GM21447 (cell line): ENCODE measurements around the gene COL21A1.

Experiments
- ATAC-seq: cut with Tn5 transposase; IDR thresholded peaks from one replicate; pipeline ENCODE4 v1.9.1; 2021; ENCODE audit not compliant: unreplicated experiment

The COL21A1 gene

DNA sequence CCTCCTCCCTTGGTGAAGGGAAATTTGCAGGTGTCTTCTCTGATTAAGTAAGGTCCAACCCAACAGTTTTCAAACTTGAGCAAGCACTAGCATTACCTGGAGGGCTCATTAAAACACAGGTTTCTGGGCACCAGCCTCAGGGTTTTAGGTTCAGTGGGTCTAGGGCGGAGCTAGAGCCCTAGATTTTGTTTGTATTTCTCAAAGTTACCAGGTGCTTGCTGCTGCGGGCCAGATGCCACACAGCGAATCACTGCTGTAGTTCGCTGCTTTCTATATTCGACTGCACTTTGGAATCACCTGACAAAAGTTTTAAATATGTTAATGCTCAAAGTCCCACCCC is 869 bp downstream of the COL21A1 start:
- no peak for ATAC-seq

DNA sequence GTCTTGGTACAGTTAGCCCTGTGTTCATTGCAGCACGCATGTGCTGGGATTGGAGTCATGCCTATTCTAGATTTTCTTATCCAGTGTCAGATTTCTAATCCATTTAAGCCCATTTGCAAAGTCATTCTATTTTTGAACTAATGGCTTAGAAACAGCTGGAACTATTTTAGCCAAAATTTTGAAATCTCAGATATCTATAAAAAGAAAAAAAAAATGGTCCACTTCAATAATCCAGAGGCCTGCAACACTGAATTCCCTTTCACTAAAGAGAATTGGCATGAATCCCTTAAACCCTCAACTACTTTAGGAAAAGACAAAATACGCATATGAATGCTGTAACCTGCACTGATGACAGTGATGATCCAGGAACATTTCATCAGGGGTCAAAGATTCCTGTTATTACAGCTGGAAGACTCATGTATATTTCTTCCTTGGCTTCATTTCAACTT is 1.5 kb downstream of the COL21A1 start:
- ATAC-seq: no peak

DNA sequence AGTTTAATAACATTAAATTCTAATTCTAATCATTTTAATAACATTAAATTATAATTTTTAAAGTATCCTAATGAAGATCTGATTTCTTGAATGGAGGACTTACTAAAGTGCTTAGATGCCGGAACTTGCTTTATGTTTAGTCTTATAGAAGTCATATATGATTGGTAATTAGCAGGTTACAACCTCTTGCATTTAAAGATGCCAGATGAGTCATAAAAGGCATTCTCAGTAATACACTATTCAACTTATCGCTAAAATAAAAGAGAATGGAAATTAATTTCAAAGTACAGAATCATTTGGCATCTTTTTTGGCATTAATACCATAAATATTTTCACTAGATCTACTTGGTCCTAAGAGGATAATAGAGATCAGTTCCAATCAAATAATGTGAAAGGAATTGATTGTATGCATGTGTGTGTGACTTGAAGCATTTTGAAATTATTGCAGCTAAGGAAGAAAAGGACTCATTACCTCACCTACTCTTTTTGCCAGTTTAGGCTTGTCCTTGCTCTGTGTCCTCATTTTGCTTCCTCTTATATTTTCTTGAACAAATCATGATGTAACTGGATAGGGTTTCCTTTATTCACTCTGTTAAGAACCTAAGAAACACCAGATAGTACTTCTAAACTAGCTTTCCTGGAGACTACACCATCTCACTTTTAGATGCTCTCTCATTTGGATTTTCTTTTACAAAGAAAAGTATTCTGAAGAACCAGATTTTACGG is 2.7 kb downstream of the COL21A1 start:
- ATAC-seq: no peak

DNA sequence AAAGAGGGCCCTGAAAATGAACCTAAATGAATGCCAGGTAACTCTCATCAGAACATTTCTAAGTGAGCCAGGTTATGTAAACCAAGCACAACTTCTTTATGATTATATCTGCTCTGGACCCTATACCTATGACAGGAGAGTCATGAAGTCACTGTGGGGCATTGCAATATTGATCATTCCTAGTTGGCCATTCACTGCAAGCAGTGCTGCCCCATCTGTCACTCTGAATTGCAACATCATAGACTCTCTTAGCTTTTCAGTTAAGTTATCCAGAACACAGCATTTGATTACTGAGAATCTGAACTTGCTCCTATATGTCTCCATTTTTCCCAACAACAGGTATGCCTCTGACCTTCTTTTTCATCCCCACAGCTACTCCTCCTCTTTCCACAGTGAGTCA is 3.3 kb downstream of the COL21A1 start:
- no peak for ATAC-seq

DNA sequence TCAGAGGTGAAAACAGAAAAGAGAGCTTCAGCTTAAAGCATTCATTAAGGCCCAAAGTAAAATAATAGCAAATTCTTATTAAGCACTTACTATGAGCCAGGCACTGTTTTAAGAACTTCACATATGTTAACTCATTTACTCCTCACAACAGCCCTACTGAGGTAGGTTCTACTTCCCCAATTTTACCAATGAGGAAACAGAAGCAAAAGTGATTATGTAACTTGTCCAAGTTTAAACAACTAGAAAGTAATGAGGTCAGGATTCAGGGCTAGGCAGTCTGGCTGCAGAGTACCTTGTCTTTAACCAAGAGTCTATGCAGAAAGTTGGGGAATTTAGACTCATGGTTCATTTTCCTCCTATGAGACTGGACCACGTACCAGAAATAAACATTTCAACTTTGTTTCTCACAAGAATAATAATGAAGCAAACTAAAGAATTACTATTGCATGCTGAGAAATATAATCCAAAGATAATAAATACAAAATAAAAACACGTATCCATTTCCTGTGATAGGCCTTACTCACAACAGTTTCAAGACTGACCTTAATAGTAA is 3.8 kb downstream of the COL21A1 start:
- ATAC-seq: peak; percentile 66

DNA sequence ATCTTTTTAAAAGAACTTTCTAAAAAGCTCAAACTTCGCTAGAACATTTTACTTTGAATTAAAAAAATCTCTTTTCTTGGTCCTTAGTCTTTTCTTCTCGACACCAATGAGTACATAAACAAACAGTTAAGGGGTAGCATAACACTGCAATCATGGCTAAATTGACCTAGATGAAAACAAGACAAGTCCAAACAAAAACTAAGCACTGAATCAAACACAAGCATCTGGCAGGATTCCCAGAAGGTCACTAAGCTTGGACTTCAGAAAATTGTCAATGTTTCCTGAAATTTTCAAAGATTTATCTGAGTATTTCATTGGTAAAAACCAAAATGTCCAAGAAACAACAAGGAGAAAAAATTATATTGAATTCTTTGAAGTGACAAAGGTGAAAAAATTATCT is 5.0 kb downstream of the COL21A1 start:
- no peak for ATAC-seq

DNA sequence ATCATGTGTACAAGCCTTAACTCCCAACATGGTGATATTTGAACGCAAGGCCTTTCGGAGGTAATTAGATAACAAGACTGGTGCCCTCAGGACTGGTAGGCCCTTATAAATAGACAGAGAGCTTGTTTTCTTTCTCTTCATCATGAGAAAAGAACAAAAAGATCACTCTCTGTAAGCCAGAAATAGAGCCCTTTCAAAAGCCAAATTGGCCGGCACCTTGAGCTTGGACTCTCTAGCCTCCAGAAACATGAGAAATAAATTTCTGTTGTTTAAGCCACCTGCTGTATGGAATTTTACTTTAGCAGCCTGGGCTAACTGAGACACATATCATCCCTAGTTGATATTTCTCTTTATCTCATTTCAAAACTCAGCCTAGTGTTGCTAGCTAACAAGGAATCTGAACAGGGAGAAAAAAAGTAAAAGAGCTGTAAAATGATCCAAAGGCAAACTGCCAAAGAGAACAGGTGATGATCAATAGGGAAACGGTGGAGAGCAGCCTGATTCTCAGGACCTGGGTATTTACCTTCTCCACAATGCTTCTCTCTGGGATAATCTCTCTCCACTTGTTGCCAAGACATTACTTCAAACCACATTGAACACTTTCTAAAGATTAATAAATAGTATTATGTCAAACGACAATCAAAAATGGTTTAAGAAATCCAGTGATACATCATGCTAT is 6.1 kb downstream of the COL21A1 start:
- no peak for ATAC-seq

DNA sequence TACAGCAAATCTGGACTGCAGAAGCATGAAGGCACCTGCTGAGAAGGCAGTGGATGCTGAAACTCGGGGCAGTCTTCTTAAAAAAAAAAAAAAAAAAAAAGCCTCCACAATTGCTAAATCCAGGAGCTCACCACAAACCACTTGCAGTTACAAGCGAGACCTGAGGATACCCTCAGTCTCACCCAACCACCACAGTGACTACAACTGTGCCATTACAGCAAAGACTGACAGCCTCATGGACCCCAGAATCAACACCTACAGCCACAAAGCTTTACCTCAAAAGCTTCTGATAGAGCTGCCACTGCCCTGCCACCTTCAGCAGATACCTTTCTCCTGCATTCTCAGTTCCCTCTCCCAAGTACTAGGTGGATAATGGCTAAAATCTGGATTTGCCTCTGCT is 9.0 kb downstream of the COL21A1 start:
- no peak for ATAC-seq

DNA sequence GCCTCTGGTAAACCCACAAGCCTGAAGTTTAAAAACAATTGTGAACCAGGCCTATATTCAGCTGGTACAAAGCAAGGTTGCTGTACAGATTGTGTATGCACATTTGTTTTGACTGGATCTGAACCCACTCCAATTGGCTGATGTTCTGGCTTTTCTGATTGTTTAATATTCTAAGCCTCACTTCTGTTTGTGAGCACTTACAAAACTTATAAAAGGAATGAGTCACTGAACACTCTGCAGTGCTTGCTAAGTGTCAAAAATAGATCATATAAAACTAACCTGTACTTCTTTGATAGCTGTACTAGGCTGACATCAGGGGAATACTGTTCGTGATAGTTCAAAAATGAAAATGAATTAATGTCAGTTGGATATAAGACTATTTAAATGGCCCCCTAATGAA is 12.1 kb downstream of the COL21A1 start:
- ATAC-seq: no peak

DNA sequence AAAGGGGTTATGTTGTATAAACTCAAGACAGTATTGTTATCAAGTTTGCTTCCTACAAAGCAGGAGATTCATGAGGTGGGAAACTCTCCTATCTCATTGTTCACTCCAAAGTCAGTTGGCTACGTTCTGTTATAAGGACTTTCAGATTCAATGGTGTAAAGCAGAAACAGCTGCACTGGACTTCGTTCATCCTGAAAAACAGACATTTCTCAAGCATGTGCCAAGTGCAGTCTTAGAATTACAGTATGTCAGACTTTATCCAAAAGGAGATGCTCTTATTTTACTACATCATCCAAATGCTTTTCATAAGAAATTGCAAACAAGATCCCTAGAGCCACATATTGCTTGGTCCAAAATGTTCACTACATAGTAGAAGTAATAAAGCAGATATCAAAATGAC is 14.9 kb downstream of the COL21A1 start:
- no peak for ATAC-seq

DNA sequence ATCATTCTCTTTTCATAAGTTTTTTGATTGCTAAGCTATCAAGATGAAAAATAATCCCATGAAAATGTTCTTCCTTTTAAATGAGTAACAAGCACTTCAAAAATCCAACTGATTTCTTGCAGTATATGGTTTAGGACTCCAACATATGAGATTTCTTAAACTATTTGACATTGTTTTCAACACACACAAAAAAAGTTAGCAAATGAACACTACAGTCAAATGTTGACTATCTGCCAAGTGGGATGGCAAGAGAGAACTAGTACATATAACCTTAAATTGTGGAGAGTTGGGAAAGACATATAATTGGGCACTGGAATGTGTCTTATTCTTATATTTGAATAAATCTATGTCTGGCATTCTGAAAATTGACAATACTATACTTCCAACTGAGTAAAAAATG is 15.6 kb downstream of the COL21A1 start:
- ATAC-seq: no peak

DNA sequence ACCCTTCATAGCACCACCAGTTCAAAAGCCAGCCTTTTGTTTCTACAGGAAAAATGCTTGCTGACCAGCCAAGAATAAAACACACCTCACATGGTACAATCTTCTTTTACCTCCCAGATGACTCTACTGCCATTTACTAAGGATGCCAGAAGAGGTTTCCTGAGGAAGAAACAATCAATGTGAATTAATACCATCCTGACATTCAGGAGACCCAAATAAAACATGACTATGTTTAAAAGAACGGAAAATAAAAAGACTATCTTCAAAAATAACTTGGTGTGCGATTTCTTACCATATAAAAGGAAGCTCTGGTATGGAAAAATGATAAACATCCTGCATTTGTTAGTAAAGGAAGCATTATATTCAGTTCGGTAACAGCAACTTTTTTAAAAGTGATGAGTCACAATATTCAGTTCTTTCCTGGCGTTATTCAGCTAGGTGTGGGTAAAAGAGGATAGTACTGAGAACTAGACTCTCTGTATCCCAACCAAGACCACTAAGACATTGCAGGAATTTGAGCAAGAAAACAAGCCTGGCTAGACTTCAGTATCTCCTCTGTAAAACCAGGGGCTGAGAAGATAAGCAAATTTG is 16.3 kb downstream of the COL21A1 start:
- ATAC-seq: no peak

DNA sequence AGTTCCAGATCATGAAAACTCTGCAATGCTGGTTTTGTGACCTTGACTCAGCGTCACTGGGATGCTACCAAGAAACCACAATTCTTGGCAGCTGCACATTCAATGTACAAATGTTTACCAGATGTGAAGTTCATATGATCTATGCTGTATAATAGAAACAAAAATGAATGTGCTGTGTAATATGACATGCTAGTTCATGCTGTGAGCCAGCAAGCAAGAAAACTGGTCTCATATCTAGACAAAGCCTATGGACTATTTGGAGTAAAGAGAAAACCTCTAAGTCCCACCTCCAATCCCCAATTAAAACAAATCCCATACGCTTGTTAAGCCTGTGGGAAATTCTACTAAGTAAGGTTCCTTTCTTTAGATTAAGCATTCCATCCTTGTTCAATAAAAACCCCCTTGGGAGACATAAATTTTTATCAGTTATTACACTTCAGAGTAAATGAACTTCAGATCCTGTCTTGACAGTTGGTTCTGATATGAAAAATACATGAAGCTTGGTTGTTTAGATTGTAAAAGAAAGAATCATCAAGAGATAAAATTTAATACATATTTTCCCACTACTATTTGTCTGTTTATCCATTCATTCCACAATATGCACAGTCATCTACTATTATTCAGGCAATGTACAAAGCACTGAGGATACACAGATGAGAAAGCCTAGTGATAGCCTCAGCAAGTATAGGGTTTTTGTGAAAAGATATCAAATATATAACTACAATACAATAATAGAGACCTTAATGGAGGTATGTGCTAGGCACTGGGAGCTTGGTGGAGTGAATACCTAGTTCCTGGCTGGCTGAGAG is 20.1 kb downstream of the COL21A1 start:
- no peak for ATAC-seq

DNA sequence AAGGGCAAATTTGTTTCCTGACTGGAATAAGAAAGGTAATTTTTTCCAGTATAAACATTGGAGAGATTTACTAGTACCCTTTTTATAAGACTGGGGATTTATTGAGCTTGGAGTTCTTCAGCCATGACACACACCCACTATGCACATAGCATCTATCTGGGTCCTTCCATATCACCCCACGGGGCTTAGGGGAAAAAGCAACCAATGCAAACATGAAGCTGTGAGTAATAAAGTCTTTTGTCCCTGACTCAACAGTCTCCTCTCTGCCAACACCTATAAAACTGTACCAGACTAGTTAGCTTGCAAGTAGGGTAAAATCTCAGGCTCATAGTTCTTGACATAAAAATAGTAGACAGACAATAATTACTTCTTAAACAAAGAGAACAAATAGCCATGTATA is 23.4 kb downstream of the COL21A1 start:
- no peak for ATAC-seq

DNA sequence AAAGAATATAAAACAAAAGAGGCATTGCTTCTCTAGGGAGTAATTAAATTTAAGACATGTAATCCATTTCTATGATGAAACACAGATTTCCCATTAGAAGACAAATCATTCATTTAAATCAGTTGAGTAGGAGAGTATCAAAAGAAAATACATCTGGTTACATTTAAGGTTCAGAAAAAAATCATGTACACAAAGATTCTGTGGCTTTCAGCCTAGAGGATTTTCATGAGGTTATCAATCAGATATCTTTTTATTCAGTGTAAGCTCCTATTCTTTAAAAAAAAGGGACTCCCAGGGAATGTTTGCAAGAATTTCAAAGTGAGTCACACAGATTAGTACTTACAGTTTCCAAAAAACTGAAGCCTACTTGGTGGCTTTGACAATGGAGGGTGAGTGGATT is 24.9 kb downstream of the COL21A1 start:
- no peak for ATAC-seq

DNA sequence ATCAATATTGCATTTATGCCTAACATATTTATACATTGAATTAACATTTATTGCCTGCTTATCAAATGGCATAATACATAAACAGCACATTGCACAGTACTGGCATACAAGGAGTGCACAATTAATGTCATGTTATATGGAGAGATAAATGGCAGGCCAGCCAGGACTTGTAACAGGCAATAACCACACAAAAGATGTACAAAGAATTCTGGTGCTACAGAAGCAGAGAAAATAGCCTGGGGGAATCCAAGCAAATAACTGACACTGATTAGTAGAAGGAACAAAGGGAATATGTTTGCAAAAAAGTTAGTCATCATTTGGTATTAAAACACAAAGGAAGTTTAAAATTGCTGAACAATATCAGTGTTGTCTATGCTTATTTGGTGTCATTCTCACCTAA is 27.3 kb downstream of the COL21A1 start:
- no peak for ATAC-seq

DNA sequence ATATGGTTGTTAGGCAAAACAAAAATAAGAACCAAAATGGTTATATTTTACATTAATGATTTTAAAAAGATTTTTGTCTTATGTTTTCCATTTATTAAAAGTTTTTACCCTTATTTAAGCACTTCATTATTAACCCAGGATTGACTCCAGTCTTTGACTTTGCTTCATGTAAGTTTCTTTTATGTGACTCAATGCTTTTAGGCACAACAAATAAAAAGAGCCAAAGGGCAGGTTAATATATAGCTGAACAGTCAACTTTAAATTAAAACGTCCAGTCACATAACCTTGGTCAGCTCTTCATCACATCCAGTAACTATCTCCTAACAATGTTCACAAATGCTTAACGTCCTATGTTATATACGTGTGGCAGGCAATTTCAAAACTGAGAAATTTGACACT is 32.7 kb downstream of the COL21A1 start:
- no peak for ATAC-seq

DNA sequence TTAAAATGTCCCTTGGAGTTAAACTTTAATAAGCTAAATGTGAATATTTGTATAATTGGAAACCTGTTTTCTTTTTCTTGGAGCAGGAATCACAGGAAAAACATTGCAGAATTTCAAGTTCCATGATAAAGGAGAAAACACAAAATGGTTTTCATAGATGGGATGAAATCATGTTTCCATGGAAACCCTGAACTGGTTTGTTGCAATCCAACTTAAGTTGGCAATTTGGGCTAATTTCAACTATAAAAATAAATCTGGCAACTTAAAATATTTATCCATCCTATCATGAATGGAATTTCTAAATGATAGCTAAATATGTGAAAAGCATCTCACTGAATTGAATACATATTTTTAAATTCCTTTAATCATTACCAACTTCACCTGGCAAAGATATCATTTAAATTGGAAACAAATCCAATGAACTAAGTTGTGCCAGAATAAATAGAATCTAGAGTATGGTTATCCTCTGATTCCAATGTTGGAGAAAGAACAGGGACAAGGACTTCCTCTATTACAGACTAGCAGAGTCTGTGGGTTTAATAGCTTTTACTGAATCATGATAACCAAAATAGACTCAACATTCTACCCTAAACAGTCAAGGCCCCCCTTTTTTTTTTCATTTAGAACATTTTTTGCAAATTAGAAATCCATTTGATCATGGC is 33.2 kb downstream of the COL21A1 start:
- no peak for ATAC-seq

DNA sequence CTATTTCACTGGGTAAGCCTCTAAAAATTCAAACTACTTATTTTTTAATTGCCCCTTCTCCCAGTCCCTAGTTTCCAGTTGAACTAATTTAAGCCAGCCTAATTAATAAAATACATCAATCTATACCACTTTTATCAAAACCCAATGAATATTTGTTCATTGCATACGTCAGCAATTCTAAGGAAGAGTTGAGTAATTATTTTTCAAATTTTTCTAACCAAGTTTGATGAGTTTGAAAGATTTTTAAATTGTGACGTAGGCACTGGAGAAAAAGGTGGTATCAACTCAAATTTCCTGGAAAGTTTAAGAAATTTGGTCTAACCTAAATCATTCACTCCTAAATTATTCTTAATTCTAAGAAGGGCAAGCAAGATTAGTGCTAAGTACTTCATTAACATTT is 35.7 kb downstream of the COL21A1 start:
- ATAC-seq: no peak

DNA sequence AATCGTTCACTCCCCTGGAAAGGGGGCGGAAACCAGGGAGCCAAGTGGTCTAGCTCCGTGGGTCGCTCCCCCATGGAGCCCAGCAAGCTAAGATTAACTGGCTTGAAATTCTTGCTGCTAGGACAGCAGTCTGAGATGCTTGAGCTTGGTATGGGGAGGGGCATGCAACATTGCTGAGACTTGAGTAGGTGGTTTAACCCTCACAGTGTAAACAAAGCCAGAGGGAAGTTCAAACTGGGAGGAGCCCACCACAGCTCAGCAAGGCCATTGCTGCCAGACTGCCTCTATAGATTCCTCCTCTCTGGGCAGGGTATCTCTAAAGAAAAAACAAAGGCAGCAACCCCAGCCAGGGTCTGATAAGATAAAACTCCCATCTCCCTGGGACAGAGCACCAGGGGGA is 43.2 kb downstream of the COL21A1 start:
- ATAC-seq: no peak

DNA sequence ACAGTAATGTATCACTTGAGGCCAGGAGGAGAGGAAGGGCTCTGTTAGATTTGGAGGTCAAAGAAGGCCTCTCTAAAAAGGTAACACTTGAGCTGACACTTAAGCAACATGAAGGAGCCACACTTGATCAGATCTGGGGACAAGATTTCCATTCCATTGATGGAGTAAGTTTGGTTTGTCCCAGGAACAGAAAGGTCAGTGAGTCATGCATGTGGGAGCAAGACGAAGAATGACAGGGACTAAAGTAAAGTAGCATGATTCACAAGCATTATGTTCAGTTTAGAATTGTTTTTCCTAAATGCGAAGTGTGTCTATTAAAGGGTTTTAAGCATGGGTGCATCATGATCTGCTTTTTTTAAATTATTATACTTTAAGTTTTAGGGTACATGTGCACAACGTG is 47.4 kb downstream of the COL21A1 start:
- no peak for ATAC-seq
